HG02938 (cell line): ENCODE data around the gene OLR1.
"Not testable (repeated sequence)": the region's sequence is repeated elsewhere in the genome, so short reads cannot be mapped to it uniquely, and the experiment has no call there.

ENCODE experiments used
- ATAC-seq: cut with Tn5 transposase; IDR thresholded peaks from one replicate; pipeline ENCODE4 v1.9.1; 2021; ENCODE audit warnings: mild to moderate bottlenecking, moderate library complexity; ENCODE audit not compliant: unreplicated experiment

The OLR1 gene

DNA sequence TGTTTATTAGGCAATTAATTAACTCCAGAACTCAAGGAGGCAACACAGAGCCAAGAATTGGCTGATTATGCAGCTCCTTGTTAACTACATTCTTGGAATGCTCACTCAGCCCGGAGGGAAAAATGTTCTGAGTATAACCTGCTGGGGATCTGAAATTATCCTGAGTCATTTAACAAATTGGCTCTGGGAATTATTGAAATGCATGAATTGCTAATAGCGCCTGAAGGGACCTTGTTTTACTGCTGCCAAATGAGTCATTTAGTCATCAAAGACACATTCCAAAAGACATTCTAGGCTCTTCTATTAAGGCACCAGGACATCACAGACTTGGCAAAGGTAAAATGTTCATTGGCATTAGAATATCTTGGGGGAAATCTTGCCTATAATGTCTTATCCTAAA, 19.9 kb upstream of the OLR1 start:
- ATAC-seq, result no peak

DNA sequence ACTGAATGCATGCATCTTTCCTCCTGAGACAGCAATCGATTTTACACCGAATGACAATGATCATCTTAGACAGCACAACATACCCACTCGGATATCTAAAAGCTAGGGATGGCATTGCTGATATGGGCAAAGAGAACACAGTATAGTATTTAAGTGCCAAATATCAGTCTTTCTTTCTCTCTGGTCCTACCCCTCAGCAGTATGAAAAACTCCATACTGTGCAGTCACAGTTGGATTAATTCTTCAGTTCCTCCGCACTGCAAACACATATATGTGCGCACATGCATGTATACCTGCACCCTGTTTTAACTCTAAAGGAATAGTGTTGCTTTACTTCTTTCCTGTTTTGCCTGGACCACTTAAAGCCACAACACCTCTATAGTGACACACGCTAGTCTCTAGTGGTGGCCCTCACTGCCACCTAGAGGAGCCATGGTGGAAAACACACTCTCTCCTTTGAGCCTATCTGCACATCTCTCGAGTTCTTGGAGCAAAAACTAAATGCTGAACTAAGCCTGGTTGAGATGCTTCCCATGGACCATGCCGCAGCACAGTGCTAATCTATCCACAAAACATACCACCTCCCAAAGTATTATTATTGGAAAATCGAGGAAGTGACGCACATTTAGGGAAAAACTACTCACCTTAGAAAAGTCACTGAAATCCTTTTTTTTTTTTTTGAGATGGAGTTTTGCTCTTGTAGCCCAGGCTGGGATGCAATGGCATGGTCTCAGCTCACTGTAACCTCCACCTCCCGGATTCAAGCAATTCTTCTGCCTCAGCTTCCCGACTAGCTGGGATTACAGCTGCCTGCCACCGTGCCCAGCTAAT, 18.8 kb upstream of the OLR1 start:
- peak; percentile 86 for ATAC-seq

DNA sequence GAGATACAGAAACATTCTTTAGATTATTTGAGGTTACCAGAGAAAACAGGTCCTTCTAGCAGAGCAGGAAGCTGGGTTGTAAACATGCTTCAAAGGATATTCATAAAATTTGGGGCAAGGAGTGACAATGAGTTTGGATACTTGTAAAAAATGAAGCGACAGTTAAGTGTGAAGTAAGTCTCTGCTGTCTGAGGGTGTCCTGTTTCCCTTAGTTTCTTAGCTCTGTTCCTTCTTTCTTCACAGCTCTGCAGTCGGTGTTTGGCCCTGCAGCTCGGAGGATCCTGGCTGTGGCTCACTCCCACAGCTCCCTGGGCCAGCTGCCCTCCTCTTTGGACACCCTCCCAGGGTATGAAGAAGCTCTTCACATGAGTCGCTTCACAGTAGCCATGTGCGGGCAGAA, 17.7 kb upstream of the OLR1 start:
- ATAC-seq, result no peak

DNA sequence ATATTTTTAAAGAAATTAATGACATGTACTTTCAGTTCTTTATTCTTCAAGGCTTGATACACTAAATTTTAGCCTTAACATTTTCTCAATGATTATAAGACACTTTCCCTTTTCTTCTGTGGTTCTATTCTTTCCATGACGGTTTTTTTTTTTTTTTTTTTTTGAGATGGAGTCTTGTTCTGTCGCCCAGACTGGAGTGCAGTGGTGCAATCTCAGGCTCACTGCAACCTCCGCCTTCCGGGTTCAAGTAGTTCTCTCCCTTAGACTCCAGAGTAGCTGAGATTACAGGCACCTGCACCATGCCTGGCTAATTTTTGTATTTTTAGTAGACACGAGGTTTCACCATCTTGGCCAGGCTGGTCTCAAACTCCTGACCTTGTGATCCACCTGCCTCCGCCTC, 15.0 kb upstream of the OLR1 start:
- ATAC-seq, result not testable (repeated sequence)

DNA sequence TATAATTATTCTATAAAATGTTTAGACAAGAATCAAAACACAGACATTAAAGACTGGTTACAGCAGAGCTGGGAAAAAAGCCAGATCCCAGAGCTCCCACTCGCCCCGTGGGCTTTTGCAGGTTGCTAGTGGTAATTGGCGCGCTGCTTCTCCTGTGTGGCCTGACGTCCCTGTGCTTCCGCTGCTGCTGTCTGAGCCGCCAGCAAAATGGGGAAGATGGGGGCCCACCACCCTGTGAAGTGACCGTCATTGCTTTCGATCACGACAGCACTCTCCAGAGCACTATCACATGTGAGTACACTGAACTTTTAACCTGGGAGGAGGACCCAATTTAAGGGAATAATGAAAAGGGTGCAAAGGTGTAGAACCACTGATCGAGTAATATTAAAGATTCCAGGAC, 14.4 kb upstream of the OLR1 start:
- ATAC-seq, result no peak

DNA sequence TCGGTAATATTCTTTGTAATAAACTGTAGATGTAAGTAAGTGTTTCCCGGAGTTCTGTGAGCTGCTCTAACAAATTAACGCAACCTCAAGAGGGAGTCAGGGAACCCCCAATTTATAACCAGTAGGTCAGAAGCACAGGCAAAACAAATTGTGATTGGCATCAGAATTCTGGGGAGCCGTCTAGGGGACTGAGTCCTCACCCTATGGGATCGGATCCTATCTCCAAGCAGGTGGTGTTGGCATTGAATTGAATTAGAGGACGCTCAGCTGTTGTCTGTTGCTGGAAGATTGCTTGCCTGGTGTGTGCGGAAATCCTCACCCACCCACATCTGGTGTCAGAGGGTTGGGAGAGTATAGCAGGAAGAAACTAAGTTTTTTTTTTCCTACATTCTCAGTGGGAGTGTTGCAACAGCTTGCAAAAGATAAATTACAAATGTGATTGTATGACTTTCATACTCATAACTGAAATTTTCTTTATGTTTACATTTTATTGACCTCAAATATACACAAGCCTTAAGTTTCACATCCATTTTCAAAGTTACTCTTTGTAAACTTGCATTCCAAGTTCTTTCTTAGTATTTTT, 12.4 kb upstream of the OLR1 start:
- no peak for ATAC-seq

DNA sequence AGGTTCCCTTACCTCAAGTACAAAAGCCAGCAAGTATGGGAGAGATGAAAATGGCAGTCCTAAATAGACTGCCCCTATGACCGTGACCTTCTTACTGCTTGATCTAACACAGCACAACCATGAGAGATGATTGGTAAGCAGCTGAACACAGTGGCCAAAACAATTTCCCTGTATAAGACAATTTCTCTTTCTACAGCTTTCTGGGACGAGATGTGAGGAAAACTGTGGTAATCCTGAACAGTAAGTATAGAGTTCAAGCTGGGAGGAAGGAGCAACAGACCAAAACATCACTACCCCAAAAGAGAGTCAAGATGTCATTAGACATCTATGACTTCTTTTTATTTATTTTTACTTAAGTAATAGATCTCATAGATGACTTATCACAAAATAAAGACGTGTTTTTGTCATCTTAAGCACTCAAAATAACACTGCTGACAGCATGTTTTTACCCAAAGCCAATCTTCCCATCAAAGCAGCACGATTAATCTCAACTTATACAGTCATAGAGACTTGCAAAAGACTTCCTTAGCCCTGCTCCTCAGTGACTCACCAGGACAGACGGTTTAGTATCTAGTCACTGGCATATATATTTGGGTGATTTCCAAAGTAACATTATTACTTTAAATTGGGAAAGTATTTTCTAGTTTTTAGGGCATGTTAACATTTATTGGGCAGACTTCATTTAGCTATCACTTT, 10.6 kb upstream of the OLR1 start:
- ATAC-seq, result no peak

DNA sequence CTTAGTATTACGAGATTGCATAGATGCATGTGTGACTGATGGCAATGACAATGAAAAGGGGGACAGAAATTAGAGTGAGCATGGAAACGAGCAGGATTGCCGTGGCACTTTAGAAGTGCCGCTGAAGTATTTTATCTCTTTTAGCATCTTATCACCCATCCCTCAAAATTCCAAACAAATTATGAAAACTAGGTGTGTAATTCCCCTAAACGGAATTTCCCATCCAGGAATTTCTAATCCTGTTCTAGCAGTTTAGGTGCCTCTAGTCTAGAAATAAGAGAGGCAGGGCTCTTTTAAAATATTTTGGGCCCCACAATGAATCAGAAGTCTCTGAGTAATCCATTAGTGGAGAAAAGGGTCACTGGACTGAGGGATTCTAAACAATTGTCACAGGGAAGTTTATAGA, 7.8 kb upstream of the OLR1 start:
- no peak for ATAC-seq

DNA sequence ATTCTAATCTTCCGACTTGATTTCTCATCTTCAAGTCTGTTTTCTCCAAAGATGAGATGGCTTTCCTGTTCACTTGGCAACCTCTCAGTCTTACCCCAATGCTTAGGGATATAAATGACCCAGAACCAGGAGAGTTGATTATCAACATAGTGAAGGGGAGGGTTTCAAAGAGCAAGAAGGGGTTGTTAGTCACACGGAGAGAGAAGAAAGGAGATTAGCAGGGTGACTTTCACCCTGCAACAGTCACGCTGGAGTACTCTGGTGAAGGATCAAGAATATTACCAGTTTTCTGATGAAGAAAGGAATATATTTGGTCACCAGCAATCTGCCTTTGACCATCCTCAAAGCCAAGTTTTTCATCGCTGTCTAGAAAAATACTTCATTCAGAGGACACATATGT, 6.9 kb upstream of the OLR1 start, which contains the start of gene TMEM52B:
TSS of gene TMEM52B (plus strand) at position 212 of the 400 bp plus-strand sequence. CDS start 543 bp downstream, outside the sequence.
- no peak for ATAC-seq

DNA sequence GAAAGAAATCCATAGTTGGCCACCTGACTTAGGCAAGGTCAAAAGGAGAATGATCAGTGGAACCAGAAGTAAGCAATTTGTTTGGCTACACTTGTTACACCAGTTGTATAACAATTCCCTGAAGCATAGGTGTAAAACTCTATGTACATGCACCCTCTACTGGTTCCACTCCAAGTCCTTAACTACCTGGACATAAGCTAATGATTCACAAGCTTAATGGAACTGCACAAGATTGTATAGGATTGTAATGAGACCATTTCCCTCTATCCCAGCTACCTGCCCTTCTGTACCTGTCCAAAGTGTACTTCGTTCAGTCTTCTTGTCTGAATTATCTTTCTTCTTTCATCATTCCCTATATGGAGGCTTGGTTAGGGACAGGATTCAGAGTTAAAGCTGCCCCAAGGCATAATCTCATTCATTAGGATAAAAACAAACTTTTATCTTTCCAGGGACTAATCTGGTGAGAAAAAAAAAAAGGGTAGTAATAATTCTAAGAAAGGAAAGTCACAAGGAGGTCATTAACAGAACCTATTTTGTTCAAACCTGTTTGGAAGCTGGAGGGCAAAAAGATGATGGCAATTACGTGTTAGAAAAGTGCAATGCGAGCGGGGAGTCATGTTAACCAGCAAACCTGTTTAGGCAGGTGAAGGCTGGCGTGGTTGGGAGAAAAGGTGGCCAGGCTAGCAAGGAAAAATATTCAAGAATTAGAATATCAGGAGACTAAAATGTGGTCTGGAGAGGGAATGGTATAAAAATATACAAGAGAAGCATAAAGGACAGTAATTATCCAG, 4.1 kb upstream of the OLR1 start:
- ATAC-seq, result no peak

DNA sequence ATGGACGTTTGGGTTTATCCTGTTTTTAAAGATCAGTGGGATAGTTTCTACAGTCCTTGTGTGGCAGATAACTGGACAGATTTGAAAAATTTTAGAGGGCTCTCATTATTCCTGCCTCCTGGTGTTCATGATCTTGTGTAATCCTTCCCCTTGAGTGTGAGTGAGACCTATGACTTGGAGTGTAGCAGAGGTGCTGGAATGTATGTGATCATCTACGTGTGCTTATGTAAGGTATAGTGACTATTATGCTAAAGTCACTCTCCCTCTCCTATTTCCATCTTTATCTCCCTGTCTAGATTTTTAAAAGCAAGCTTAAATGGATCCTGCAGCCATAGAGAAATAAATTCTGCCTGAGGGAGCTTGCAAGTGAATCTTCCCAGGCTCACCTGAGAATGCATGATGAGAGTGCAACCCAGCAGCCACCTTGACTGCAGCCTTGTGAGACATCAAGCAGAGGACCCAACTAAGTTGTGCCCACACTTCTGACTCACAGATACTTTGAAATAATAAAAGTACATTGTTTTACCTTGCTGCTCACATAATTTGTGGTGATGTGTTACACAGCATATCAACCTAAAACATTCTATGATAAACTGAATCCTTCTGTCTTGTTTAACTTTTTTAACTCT, 3.2 kb upstream of the OLR1 start:
- ATAC-seq, result no peak

DNA sequence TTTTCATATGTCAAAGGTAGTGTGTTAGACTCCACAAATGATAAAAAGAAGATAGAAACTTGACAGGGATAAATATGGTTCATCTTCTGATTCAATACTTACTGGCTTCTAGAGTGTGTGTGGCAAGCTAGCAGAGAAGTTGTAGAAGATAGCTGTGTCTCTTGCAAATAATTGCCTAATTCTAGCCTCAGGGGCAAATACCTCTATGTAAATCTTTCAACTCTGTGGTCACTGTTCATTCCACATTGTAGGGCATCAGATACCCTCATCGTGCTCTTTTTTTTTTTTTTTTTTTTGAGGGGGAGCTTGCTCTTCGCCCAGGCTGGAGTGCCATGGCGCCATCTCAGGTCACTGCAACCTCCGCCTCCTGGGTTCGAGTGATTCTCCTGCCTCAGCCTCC, 1.7 kb downstream of the OLR1 start:
- ATAC-seq, result no peak

DNA sequence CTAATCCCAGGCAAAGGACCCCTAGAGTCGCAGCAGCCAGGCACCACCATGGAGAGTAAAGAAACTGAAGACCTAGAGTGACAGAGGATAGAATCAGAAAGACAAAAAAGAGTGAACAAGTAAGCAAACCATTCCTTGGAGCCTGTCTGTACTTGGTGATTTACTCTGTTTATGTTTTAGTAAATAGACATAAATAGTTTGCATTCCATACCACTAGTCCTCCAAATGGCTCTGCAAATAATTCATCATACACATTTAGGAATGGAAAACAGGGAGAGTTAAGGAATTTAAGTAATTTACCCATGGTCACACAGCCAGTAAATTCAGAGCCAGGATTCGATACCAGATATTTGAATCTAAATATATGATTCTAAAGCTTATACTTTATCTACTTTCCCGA, 2.8 kb downstream of the OLR1 start:
- no peak for ATAC-seq

DNA sequence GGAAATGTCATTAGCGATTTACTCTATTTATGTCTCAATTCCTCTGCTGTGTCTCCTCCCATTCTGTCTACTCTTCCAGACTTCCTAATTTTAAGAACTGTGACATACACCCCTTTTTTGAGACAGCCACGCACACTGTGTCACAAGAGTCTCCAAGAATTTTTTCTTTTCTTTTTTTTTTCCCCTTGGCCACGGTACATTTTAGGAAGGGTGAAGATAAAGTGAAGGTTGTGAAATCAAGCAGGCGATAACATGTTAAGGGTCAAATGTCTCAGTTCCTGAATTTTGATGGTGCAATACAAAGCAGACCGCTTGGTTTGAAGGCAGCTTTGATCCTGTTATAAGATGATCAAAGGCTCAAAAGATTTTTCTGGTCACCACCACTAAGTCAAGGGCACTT, 4.3 kb downstream of the OLR1 start:
- no peak for ATAC-seq

DNA sequence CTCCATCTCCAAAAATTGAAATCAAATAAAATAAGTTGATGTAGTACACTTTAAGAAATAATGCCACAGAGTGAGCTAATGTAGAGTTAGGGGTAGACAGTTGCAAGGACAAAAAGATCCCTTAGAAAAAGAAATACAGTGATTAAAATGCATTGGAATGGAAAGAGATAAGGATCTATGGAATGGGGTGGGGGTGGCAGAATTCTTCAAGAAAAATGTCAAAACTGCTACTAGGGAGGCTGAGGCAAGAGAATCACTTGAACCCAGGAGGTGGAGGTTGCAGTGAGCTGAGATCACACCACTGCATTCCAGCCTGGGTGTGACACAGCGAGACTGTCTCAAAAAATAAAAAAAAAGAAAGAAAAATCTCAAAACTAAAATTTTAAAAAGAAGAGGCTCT, 6.5 kb downstream of the OLR1 start:
- no peak for ATAC-seq

DNA sequence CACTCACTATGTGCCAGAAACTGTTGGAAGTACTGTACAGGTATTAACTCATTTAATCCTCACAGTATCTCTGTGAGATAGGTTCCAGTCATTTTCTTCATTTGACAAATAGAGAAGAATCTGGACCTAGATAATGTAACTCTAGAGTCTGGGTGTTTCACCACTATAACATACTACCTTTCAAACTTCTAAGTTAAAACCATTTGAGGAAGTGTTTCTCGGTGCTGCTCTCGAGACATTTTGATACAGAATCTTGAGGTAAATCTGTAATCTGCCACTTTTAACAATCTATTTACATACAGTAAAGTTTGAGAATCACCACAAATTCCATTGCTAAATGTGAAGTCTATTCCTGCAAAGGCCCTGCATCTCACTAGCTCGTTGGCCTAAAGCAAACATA, 8.8 kb downstream of the OLR1 start:
- no peak for ATAC-seq

DNA sequence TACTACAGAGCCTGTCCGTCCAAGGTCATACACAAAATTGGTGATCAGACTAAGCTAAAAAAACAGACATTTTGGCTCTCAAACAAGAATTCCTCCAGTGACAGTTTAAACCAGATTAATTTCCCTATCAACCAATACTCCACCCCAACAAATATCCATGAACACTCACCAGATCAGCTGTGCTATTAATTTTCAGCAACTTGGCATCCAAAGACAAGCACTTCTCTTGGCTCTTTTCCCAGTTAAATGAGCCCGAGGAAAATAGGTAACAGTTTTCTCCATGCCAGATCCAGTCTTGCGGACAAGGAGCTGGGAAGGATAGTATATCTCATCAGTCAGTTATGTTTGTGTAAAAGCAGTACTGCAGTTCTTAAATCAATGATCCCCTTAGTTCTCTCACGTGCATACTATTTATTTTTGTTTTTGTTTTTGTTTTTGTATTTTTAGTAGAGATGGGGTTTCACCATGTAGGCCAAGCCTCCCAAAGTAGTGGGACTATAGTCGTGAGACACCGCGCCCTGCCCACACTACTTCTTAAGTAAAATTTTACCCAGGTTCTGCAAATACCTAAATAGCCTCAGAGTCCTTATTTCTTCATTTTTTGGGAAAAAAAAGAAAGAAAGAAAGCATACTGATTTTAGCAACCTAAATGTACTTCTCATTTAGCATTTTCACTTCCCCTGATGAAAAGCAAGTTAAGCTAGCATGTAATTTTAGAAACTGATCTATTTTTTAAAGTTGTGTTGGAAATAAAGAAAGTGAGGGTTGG, 11.1 kb downstream of the OLR1 start:
- no peak for ATAC-seq

DNA sequence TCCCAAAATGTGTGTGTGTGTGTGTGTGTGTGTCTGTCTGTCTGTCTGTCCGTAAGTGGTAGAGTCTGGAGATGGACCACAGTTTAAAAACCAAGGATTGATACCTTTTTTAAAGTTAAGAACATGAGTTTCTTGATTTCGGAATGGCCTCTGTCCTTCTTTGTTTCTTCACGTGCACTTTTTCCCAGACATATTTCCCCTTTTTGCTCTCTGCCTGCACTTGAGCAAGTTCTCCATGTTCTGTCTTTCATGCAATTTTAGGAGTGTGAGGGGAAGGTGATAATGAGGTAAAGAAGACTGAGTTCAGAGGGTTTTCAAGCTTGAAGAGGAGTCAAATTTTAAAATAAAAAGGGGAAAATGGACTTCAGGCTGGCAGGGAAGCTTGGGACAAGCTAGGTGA, 12.7 kb downstream of the OLR1 start:
- ATAC-seq, result no peak

DNA sequence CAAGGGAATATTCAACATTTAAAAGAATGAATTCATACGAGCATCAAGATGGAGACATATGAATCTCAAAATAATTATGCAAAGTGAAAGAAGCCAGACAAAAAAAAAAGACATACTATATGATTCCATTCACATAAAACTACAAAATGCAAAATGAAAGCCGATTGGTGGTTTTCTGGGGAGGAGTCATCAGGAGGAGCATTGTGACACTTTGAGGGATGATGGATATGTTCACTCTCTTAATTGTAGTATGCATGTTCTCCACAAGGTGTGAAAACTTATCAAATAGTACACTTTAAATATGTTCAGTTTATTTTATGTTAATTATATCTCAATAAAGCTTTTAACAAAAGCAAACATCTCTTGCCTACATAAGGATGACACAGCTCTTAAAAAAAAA, 13.5 kb downstream of the OLR1 start:
- ATAC-seq, result no peak

DNA sequence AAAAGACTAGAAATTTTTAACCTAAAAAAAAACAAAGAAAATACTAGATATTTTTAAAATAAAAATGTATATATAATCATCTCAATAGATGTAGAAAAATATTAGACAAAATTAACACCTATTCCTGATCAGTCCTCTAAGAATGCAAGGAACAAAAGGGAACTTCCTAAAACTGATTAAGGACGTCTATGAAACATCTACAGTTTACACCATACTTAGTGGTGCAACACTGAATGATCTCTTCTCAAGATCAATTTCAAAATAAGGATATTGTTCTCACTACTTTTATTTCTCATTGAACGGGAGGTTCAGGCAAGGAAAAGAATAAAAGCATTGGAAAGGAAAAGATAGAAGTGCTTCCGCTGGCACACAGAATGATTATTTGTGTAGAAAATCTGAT, 16.0 kb downstream of the OLR1 start:
- ATAC-seq, result no peak
